K562 (cell line): ENCODE results near the gene SLC14A1. TPM values are rescaled to one million over a fixed set of nuclear protein-coding genes. Genes with fewer than 3 reads are reported as not detected.

Experiments
- ATAC-seq: fragments of 200-7000 bp; cut with Tn5 transposase; 3 replicates; pipeline ENCODE4 v1.9.1; 2020; ENCODE audit warnings: moderate library complexity
- BruUV-seq: library from RNA; stranded (reverse); fragments of 400-500 nt; replicated peaks from 2 replicates; lab custom pipeline; 2021; lab: Mats Ljungman, UMichigan
- CTCF ChIA-PET: fragments of 300-600 bp; formaldehyde crosslinking; extraction: SDS; loops from one replicate; lab custom pipeline; 2021; ENCODE audit warnings: low intra/inter-chr PET ratio; lab: Yijun Ruan, JAX
- POLR2A ChIA-PET: fragments of 300-600, 350-650 bp; sonication (Branson Sonifier 250); formaldehyde crosslinking; extraction: SDS; loops from one replicate; lab custom pipeline; 2021; ENCODE audit warnings: antibody characterized with exemption, inconsistent platforms; lab: Yijun Ruan, JAX
- DNase-seq, 4 experiments: peaks; one replicate each; pipeline versions ENCODE4 v3.0.0 to v3.0.0-alpha.2; 2011 to 2018; ENCODE audit warnings: low spot score in 3 of 4, mixed read lengths in 3 of 4; ENCODE audit errors: extremely low read depth in 1 of 4
- FAIRE-seq: peaks from 2 replicates; lab custom pipeline; 2011; peaks lifted over from hg19 to GRCh38; lab: Jason Lieb, UNC
- H2AFZ ChIP-seq: 2 replicates; pipeline ENCODE4 v1.6.0; 2011; ENCODE audit warnings: low read depth, low read length, control low read depth, inconsistent platforms
- H3K27ac ChIP-seq: fragments of 200-600 bp; 3 replicates; pipeline ENCODE4 v1.8.0; 2011; ENCODE audit warnings: low read depth, mild to moderate bottlenecking, control low read depth, inconsistent platforms, low read length, moderate library complexity, mixed read lengths; ENCODE audit errors: extremely low read depth
- H3K27me3 ChIP-seq, 2 experiments: fragments of 300-600 bp in 1 of 2; 2 replicates in 1 of 2; 3 replicates in 1 of 2; pipeline versions ENCODE4 v1.6.0 to v1.8.0; 2011; ENCODE audit warnings: inconsistent platforms in 2 of 2, low read length in 2 of 2, mild to moderate bottlenecking in 1 of 2, mixed read lengths in 1 of 2, moderate library complexity in 1 of 2; ENCODE audit not compliant: control insufficient read depth in 2 of 2, insufficient read depth in 2 of 2
- H3K36me3 ChIP-seq: fragments of 300-600 bp; 3 replicates; pipeline ENCODE4 v1.8.0; 2011; ENCODE audit warnings: mild to moderate bottlenecking, low read length, inconsistent platforms; ENCODE audit not compliant: control insufficient read depth, insufficient read depth
- H3K4me1 ChIP-seq, 2 experiments: fragments of 200-600 bp in 1 of 2; replicated peaks in 1 of 2; 2 replicates in 1 of 2; 3 replicates in 1 of 2; pipeline versions ENCODE4 v1.5.1 to v1.8.0; 2011; ENCODE audit warnings: inconsistent platforms in 2 of 2, low read length in 2 of 2, mild to moderate bottlenecking in 1 of 2, mixed read lengths in 1 of 2, moderate library complexity in 1 of 2; ENCODE audit not compliant: control insufficient read depth in 2 of 2, insufficient read depth in 2 of 2
- H3K4me2 ChIP-seq: 2 replicates; pipeline ENCODE4 v1.6.1; 2011; ENCODE audit warnings: low read length, control low read depth, inconsistent platforms, mixed read lengths; ENCODE audit not compliant: insufficient read depth
- H3K4me3 ChIP-seq: fragments of 200-600 bp; sonication (generic), shearing (Covaris generic); 2 replicates; pipeline ENCODE4 v1.5.1; 2016; ENCODE audit warnings: control low read depth, inconsistent platforms
- H3K79me2 ChIP-seq: fragments of 200-600 bp; 3 replicates; pipeline ENCODE4 v1.8.0; 2011; ENCODE audit warnings: low read length, inconsistent platforms; ENCODE audit not compliant: control insufficient read depth, insufficient read depth
- H3K9ac ChIP-seq, 2 experiments: 2 replicates each; pipeline versions ENCODE4 v1.6.0 to v1.6.1; 2011; ENCODE audit warnings: low read depth in 2 of 2, low read length in 2 of 2, control low read depth in 1 of 2, inconsistent platforms in 1 of 2, mild to moderate bottlenecking in 1 of 2, mixed read lengths in 1 of 2; ENCODE audit not compliant: insufficient read depth in 1 of 2
- H3K9me1 ChIP-seq: one replicate; pipeline ENCODE4 v1.6.0; 2011; ENCODE audit warnings: inconsistent platforms, mild to moderate bottlenecking, low read length, moderate library complexity; ENCODE audit not compliant: control insufficient read depth, insufficient read depth
- H3K9me3 ChIP-seq: replicated peaks from 2 replicates; pipeline ENCODE4 v1.5.1; 2011; ENCODE audit warnings: low read depth, low read length, inconsistent platforms; ENCODE audit not compliant: control insufficient read depth, insufficient read depth
- H4K20me1 ChIP-seq: replicated peaks from 2 replicates; pipeline ENCODE4 v1.6.1; 2011; ENCODE audit warnings: low read length, inconsistent platforms, mixed read lengths; ENCODE audit not compliant: control insufficient read depth, insufficient read depth
- CBX5 ChIP-seq: IDR thresholded peaks from 2 replicates; pipeline ENCODE4 v1.6.1; 2014; ENCODE audit warnings: low read depth, borderline replicate concordance
- CHD4 ChIP-seq: fragments of 200-600 bp; sonication (generic); IDR thresholded peaks from 3 replicates; pipeline ENCODE4 v1.6.1; 2012; ENCODE audit warnings: low read depth, mild to moderate bottlenecking, mixed read lengths, low read length, inconsistent platforms; ENCODE audit not compliant: insufficient read depth, insufficient replicate concordance, poor library complexity, severe bottlenecking
- DDX20 ChIP-seq: fragments of 450-650 bp; IDR thresholded peaks from 2 replicates; pipeline ENCODE4 v1.6.1; 2016; ENCODE audit warnings: missing genetic modification characterization, low read depth, mild to moderate bottlenecking, missing compliant biosample characterization, moderate library complexity
- ESRRB ChIP-seq: fragments of 250-450 bp; sonication (Bioruptor Pico); IDR thresholded peaks from 2 replicates; pipeline ENCODE4 v1.5.0; 2020; ENCODE audit warnings: mild to moderate bottlenecking, moderate library complexity, borderline replicate concordance
- FOXK1 ChIP-seq: sonication (generic); formaldehyde crosslinking; IDR thresholded peaks from 2 replicates; pipeline ENCODE4 v1.8.0; 2022; ENCODE audit warnings: missing genetic modification reagents, mild to moderate bottlenecking, borderline replicate concordance
- HNRNPUL1 ChIP-seq: fragments of 200-400 bp; formaldehyde crosslinking; IDR thresholded peaks from 2 replicates; pipeline ENCODE4 v1.6.1; 2017; ENCODE audit warnings: low read length
- JUND ChIP-seq, 2 experiments: IDR thresholded peaks; 2 replicates in 1 of 2; 3 replicates in 1 of 2; pipeline ENCODE4 v1.6.1; 2011; ENCODE audit warnings: borderline replicate concordance in 2 of 2, low read depth in 2 of 2, low read length in 2 of 2, improper control_type of control experiment in 1 of 2, missing biosample characterization in 1 of 2, missing genetic modification characterization in 1 of 2, missing genetic modification reagents in 1 of 2
- KDM4B ChIP-seq, 2 experiments: fragments of 450-650 bp in 1 of 2; sonication (generic) in 1 of 2; IDR thresholded peaks; 2 replicates each; pipeline ENCODE4 v1.6.1; 2016 to 2017; ENCODE audit warnings: borderline replicate concordance in 2 of 2, antibody characterized with exemption in 1 of 2, low read depth in 1 of 2, mild to moderate bottlenecking in 1 of 2
- MIER1 ChIP-seq: fragments of 450-650 bp; IDR thresholded peaks from 2 replicates; pipeline ENCODE4 v1.6.1; 2016; ENCODE audit warnings: antibody characterized with exemption, mild to moderate bottlenecking, low read depth
- MTA2 ChIP-seq: fragments of 450-650 bp; IDR thresholded peaks from 2 replicates; pipeline ENCODE4 v1.6.1; 2016; ENCODE audit warnings: low read depth
- MTF1 ChIP-seq: fragments of 250-450 bp; sonication (Bioruptor Pico); IDR thresholded peaks from 2 replicates; pipeline ENCODE4 v1.9.0; 2021; ENCODE audit warnings: moderate library complexity, mild to moderate bottlenecking, inconsistent platforms, borderline replicate concordance
- NUFIP1 ChIP-seq: fragments of 450-650 bp; IDR thresholded peaks from 2 replicates; pipeline ENCODE4 v1.6.1; 2018; ENCODE audit not compliant: partially characterized antibody
- ZBTB34 ChIP-seq: fragments of 250-450 bp; sonication (Bioruptor Pico); IDR thresholded peaks from 2 replicates; pipeline ENCODE4 v1.8.0; 2021; ENCODE audit warnings: mild to moderate bottlenecking, moderate library complexity
- ZNF408 ChIP-seq: fragments of 250-450 bp; sonication (Bioruptor Pico); IDR thresholded peaks from 2 replicates; pipeline ENCODE4 v1.4.0; 2020; ENCODE audit warnings: low read depth, mild to moderate bottlenecking, moderate library complexity
- ZNF431 ChIP-seq: sonication (generic); formaldehyde crosslinking; IDR thresholded peaks from 2 replicates; pipeline ENCODE4 v1.8.0; 2022; ENCODE audit warnings: mild to moderate bottlenecking, missing genetic modification reagents
- ZNF592 ChIP-seq: fragments of 450-650 bp; IDR thresholded peaks from 2 replicates; pipeline ENCODE4 v1.6.1; 2017; ENCODE audit warnings: antibody characterized with exemption, mild to moderate bottlenecking
- in situ Hi-C: fragments of 300-500 bp; cut with MboI; formaldehyde crosslinking; loops from 4 replicates; pipeline ENCODE4 v1.15.0; 2018; ENCODE audit warnings: inconsistent platforms, mixed read lengths
- intact Hi-C: fragments of 100-400 bp; cut with micrococcal nuclease; formaldehyde crosslinking; loops from 2 replicates; pipeline ENCODE4 v1.14.2; 2022
- polyA plus RNA-seq, 8 experiments: library from polyadenylated mRNA; depleted of rRNA in 4 of 8; stranded (reverse) in 5 of 8; unstranded in 3 of 8; fragments of >200 nt; fragmentation: Nextera tagmentation in 2 of 8; fragmentation: Illumina TruSeq in 1 of 8; extraction: Ambion mirVana in 2 of 8; extraction: Trizol in 1 of 8; gene quantifications; 2 replicates each; pipeline versions ENCODE4 v1.2.1 to v1.2.3, GENCODE V29; 2011 to 2014; ENCODE audit warnings: inconsistent platforms in 1 of 8, missing spikeins in 1 of 8
- total RNA-seq, 7 experiments: library from RNA; depleted of rRNA in 6 of 7; stranded (reverse); fragments of >200 nt in 6 of 7; fragmentation: Illumina TruSeq in 2 of 7; extraction: Trizol in 2 of 7; gene quantifications; 2 replicates each; pipeline versions ENCODE4 v1.2.1 to v1.2.3, GENCODE V29; 2011 to 2021; ENCODE audit warnings: low replicate concordance in 1 of 7

Gene SLC14A1
- total and polyA plus RNA-seq, 9 of the 15 experiments (the other 6 are each of a cell fraction or from before 2014, with no cell fraction given), result 0.14 to 0.40 (median 0.20) TPM; not detected in 6

- TF ChIP-seq KDM4B (IDR thresholded peaks at IDR 0.05; ENCODE audit: borderline replicate concordance in 2 of 2, low read depth in 1 of 2) (no peak), ZNF408 (no peak), JUND (IDR thresholded peaks at IDR 0.05; ENCODE audit: borderline replicate concordance, low read depth, low read length) (no peak), JUND (tag; IDR thresholded peaks at IDR 0.05; ENCODE audit: borderline replicate concordance, low read depth, low read length) (no peak), MTF1 (no peak)
- TF ChIP-seq, all 486 proteins: peak for 0
Measured at GRCh38 chr18:45751766-45752165, 27.8 kb downstream of the SLC14A1 start (continued).

GRCh38 chr18:45752681-45753080 lies 28.7 kb downstream of the SLC14A1 start:
- no peaks in the 10 kb centered on the region for H3K36me3 ChIP-seq
- no peak overlapping the region for H3K9ac ChIP-seq
- H3K4me1 ChIP-seq, result no peaks in the 10 kb centered on the region
- FAIRE-seq (no peak), DNase-seq (no peak), ATAC-seq (no peak)
- H3K4me3 ChIP-seq, result no peak overlapping the region
- H3K9me3 ChIP-seq, result no peaks in the 10 kb centered on the region
- in situ Hi-C loops (no loop called here), intact Hi-C loops (no loop called here)
- no peak overlapping the region for H3K27ac ChIP-seq
- POLR2A ChIA-PET, result no interaction called here
- CTCF ChIA-PET, result no interaction called here
- BruUV-seq, result no TSS peak
- no peak overlapping the region for H3K4me2 ChIP-seq
- H3K9me1 ChIP-seq, result no peaks in the 10 kb centered on the region
- H2AFZ ChIP-seq, result no peak overlapping the region
- H3K79me2 ChIP-seq, result no peaks in the 10 kb centered on the region
- no peaks in the 10 kb centered on the region for H4K20me1 ChIP-seq
- H3K27me3 ChIP-seq, result no peaks in the 10 kb centered on the region; a peak in 1 of 5 replicates
- no peak for TF ChIP-seq ESRRB
- TF ChIP-seq HNRNPUL1, result no peak
- TF ChIP-seq NUFIP1, result no peak
- TF ChIP-seq ZBTB34, result no peak
- no peak for TF ChIP-seq CHD4
- TF ChIP-seq FOXK1 (CRISPR knock-in tag), result no peak
- no peak for TF ChIP-seq ZNF592
- TF ChIP-seq MIER1, result no peak
- TF ChIP-seq ZNF431 (CRISPR knock-in tag), result no peak
- no peak for TF ChIP-seq MTA2
- no peak for TF ChIP-seq DDX20
- no peak for TF ChIP-seq CBX5
